A549 (cell line): Measurements from ENCODE around the gene KLLN.

ENCODE experiments used
- POLR2A ChIP-seq: IDR thresholded peaks from 2 replicates; pipeline ENCODE4 v1.6.1; 2012; ENCODE audit warnings: mild to moderate bottlenecking, low read length
- TF ChIP-seq, protein P1 (sequence below): fragments of >200 bp; sonication (Bioruptor Twin); formaldehyde crosslinking; IDR thresholded peaks from 3 replicates; pipeline ENCODE4 v1.5.1; 2016
- TF ChIP-seq, protein P2 (sequence below): IDR thresholded peaks from 2 replicates; pipeline ENCODE4 v1.6.1; 2012

DNA sequence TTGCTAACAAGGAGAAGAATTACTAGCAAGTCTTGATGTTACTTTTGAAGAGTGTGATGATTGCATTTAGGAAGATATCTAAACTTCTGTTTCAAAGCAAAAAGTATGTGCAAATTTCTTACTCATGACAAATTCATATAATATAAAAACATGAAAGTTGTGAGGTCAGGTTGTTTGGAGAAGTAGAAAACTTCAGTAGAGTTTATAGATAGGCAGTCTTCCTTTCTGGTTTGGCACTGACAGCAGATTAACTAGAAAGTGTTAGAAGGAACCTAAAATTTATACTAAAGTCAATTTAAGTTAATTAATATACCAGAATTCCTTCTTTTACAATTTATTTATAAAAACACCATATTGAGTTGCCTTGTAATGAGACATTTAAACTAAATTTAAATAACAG lies 17.0 kb upstream of the KLLN start:
- TF ChIP-seq, protein P1, sequence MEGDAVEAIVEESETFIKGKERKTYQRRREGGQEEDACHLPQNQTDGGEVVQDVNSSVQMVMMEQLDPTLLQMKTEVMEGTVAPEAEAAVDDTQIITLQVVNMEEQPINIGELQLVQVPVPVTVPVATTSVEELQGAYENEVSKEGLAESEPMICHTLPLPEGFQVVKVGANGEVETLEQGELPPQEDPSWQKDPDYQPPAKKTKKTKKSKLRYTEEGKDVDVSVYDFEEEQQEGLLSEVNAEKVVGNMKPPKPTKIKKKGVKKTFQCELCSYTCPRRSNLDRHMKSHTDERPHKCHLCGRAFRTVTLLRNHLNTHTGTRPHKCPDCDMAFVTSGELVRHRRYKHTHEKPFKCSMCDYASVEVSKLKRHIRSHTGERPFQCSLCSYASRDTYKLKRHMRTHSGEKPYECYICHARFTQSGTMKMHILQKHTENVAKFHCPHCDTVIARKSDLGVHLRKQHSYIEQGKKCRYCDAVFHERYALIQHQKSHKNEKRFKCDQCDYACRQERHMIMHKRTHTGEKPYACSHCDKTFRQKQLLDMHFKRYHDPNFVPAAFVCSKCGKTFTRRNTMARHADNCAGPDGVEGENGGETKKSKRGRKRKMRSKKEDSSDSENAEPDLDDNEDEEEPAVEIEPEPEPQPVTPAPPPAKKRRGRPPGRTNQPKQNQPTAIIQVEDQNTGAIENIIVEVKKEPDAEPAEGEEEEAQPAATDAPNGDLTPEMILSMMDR, result no peak
- TF ChIP-seq POLR2A, result no peak
- TF ChIP-seq, protein P2, sequence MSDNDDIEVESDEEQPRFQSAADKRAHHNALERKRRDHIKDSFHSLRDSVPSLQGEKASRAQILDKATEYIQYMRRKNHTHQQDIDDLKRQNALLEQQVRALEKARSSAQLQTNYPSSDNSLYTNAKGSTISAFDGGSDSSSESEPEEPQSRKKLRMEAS, result no peak
